Measurements from ENCODE around the gene LRRN1.

- TF ChIP-seq CTCF (conservative IDR thresholded peaks at IDR 0.05 in 1 of 2, IDR thresholded peaks at IDR 0.05 in 1 of 2; ENCODE audit: extremely low read depth in 1 of 2, insufficient read depth in 1 of 2, low read depth in 1 of 2, low read length in 2 of 2) = no peak
- TF ChIP-seq EZH2 (IDR thresholded peaks at IDR 0.05; ENCODE audit: borderline replicate concordance, low read length) = no peak
These were observed 27.7 kb upstream of the LRRN1 start for GRCh38 chr3:3771567-3771966.
